Peyer's patch (tissue), 4 donors: Measurements from ENCODE around the gene OR56A1.

Source experiments
- POLR2A ChIP-seq, 2 donors: fragments of 450-650 bp; IDR thresholded peaks; one replicate each; pipeline ENCODE4 v1.5.1; 2017; ENCODE audit warnings: antibody characterized with exemption in 2 of 2, mild to moderate bottlenecking in 2 of 2, moderate library complexity in 2 of 2
- TF ChIP-seq, protein P1 (sequence below), 6 experiments: fragments of 450-650 bp in 4 of 6; fragments of 200-600 bp in 2 of 6; sonication (generic) in 1 of 6; IDR thresholded peaks; one replicate each; pipeline ENCODE4 v1.5.1; 2017 to 2019; ENCODE audit warnings: antibody characterized with exemption in 6 of 6, mild to moderate bottlenecking in 3 of 6, moderate library complexity in 1 of 6

DNA sequence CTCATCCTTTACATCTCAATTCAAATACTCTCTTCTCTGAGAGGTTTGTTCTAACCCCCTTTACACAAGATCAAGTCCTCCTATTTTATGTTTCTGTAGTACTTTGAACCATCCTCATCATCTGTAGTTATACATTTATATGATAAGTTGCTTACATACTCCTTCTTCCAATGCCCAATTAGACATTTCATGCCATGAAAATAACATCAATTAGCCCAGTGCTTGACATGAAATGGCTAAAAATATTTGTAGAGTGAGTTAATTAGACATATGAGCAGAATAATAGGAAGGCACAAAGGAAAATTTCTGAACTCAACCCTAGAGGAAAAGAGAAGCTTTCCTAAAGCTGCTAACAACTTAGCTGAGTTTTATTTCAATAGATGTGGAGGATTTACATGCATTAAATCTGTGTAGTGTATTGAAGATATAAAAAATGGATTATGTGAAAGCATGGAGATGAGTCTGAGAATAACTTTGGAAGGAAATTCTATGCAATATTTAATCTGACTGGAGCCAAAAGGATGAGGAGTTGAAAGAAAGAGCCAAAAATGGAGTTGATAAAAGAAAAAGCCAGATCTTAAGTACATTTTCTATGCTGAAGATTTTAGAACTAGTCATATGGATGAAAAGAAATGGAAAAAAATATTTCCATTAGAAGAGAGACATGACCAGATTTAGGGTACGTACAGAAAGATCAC is at the start of gene OR56A1:
- TF ChIP-seq POLR2A (IDR thresholded peaks at IDR 0.05), result no peak
- TF ChIP-seq, protein P1, sequence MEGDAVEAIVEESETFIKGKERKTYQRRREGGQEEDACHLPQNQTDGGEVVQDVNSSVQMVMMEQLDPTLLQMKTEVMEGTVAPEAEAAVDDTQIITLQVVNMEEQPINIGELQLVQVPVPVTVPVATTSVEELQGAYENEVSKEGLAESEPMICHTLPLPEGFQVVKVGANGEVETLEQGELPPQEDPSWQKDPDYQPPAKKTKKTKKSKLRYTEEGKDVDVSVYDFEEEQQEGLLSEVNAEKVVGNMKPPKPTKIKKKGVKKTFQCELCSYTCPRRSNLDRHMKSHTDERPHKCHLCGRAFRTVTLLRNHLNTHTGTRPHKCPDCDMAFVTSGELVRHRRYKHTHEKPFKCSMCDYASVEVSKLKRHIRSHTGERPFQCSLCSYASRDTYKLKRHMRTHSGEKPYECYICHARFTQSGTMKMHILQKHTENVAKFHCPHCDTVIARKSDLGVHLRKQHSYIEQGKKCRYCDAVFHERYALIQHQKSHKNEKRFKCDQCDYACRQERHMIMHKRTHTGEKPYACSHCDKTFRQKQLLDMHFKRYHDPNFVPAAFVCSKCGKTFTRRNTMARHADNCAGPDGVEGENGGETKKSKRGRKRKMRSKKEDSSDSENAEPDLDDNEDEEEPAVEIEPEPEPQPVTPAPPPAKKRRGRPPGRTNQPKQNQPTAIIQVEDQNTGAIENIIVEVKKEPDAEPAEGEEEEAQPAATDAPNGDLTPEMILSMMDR (IDR thresholded peaks at IDR 0.05), result no peak
